KOPT-K1 (cell line): Measurements from ENCODE around the gene KRTAP3-2.

Experiments used
- H3K27ac ChIP-seq: fragments of 200-600 bp; sonication (generic); 2 replicates; pipeline ENCODE4 v1.5.1; 2016; ENCODE audit warnings: antibody characterized with exemption, mild to moderate bottlenecking, low read depth, low read length; ENCODE audit not compliant: poor library complexity, severe bottlenecking
- H3K36me3 ChIP-seq: fragments of 200-600 bp; sonication (generic); 2 replicates; pipeline ENCODE4 v1.5.1; 2017; ENCODE audit warnings: antibody characterized with exemption, mild to moderate bottlenecking, low read length, moderate library complexity; ENCODE audit not compliant: insufficient read depth
- H3K9me3 ChIP-seq: fragments of 200-600 bp; sonication (generic); 2 replicates; pipeline ENCODE4 v1.5.1; 2017; ENCODE audit warnings: antibody characterized with exemption, low read length, mild to moderate bottlenecking; ENCODE audit not compliant: insufficient read depth, poor library complexity, severe bottlenecking

KRTAP3-2 gene

DNA sequence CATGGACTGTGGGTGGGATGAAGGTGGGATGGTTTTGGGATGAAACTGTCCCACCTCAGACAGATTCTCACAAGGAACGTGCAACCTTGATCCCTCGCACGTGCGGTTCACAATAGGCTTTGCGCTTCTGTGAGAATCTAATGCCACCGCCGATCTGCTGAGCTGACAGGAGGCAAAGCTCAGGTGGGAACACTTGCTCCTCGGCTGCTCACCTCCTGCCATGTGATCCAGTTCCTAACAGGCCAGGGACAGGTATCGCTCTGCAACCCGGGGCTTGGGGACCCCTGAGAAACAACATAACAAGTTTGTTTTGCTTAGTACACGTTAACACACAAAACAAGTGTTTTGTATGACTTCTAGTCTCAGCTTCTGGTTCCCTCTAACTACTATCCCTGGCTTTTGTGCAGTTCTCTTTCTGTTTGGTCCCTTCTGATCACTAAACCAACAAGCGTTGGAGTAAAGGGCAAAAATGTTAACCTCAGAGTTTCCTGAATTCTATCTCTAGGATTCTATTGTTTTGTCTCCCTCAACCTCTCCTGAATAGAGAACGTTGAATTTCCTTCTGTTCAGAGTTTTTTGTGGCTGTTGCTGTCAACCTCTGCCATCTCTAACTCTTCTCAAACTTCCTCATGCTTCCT, 17.0 kb upstream of the KRTAP3-2 start:
- no peaks in the 10 kb centered on the region for H3K9me3 ChIP-seq
- H3K36me3 ChIP-seq: no peaks in the 10 kb centered on the region

DNA sequence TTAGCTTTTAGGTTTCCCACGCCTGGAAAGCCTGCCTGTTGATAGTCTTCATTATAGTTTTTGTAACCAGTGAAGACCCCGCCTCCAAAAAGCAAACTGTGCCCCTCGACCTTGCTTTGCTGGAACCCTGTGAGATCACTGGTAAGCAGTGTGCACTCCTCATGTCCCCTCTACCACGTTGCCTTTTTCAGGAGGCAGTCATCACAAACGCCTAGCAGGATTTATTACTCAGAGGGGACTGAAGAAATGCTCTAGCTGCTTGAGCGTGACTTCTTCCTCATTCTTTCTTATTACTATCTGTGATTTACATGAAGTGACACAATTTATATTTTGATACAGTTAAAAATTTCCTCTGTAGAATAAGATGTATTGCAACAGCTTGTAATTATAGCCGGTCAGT, 15.7 kb upstream of the KRTAP3-2 start:
- no peaks in the 10 kb centered on the region for H3K9me3 ChIP-seq
- H3K36me3 ChIP-seq: no peaks in the 10 kb centered on the region
- H3K27ac ChIP-seq: no peak overlapping the region

More for the DNA sequence above, 17.0 kb upstream of the KRTAP3-2 start:
- no peak overlapping the region for H3K27ac ChIP-seq

DNA sequence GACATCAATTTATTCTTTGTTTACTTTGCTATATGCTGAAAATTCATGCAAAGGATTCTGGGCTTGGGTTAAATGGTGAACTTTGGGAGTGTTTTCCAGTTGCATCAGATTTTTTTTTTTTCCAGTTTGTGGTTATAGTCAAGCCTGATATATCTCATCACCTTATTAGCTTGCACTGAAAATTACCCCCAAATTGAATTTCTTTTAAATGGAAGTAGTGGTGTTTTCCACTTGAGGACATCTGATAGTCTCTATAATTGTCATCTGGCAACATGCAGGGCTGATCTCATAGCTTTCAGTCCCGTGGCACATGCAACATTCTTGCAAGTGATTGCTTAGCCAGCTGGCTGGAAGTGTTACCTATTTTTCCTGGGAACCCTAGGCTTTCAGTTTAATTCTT, 13.9 kb upstream of the KRTAP3-2 start:
- no peaks in the 10 kb centered on the region for H3K36me3 ChIP-seq
- H3K27ac ChIP-seq: no peak overlapping the region
- H3K9me3 ChIP-seq: no peaks in the 10 kb centered on the region

DNA sequence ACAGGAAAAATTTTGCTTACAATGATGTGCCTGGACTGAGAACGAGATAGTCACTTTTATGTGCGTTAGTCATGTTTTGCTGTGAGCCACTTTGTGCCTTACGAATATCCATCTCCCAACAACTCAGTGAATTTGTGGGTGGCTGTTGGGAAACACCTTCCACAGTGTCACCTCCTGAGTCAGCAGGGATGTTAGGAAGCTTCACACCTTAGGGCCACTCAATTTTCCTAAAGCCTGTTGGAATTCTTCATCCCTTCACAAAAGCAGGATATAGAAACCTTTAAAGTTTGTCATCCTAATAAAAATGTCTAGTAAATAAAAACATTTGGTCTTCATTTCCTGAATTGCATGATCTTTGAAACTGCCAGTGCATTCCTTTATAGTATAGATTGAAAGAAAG, 13.5 kb upstream of the KRTAP3-2 start:
- Histone ChIP-seq H3K36me3 (no peaks in the 10 kb centered on the region), H3K27ac (no peak overlapping the region)

DNA sequence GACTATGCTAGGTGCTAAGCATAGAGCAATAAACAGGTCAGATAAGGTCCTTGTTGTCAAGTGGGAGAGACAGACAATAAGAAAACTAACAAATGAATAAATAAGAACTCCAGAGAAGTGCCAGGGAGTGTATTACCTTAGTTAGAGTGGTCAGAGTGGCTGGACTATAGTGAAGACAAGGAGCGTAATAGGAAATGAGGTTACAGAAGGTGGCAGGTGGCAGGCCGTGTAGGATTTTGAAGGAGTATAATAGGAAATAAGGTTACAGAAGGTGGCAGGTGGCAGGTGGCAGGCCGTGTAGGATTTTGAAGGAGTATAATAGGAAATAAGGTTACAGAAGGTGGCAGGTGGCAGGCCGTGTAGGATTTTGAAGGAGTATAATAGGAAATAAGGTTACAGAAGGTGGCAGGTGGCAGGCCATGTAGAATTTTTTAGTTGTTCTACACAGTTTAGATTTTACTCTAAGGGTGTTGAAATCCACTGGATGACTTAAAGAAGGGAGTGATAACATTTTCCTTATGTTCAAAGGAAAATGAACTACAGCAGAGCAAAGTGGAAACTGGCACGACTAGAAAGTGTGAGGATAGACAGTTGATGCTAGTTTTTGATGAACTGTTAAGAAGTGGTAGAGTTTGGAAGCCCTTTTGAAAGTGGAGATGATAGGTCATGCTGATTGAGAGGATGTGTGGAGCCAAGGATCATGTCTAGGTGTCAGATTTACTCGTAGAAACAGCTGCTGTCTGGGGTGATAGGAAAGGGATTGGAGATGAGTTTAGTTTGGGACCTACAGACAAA, 12.8 kb upstream of the KRTAP3-2 start:
- H3K36me3 ChIP-seq: no peaks in the 10 kb centered on the region

More for the DNA sequence above, 13.5 kb upstream of the KRTAP3-2 start:
- no peaks in the 10 kb centered on the region for H3K9me3 ChIP-seq

DNA sequence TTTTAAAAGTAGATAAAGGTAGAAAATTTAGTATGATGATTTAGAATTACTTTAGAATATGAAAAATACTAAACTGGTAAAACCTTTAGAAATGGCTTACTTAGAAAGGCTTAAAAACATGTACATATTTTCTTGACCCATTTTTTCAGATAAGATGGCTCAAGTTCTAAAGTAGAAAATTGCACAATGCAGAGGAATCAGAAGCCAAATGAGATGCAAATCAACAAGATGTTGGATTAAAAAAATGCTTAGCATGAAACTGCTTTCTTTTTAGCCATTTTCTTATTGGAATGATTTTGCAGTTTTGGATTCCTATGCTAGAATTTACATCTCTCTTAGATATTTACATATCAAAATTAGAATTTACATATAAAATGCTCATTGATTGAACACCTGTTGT, 10.7 kb upstream of the KRTAP3-2 start:
- Histone ChIP-seq H3K36me3 (no peaks in the 10 kb centered on the region), H3K27ac (no peak overlapping the region), H3K9me3 (no peaks in the 10 kb centered on the region)

More for the DNA sequence above, 12.8 kb upstream of the KRTAP3-2 start:
- Histone ChIP-seq H3K27ac (no peak overlapping the region), H3K9me3 (no peaks in the 10 kb centered on the region)

DNA sequence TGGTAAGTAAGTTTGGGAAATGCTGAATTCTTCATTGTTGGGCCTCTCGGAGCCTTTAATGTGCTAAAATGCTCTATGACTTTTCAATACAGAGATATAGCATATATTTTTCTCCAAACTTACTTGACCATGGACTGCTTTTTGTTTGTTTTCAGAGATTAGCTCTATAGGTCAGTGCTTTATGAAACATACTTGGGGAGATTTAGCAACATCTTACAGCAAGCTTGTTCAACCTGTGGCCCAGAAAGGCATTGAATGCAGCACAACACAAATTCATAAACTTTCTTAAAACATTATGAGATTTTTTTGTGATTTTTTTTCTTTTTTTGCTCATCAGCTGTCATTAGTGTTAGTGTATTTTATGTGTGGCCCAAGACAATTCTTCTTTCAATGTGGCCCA, 10.2 kb upstream of the KRTAP3-2 start:
- H3K27ac ChIP-seq: no peak overlapping the region
- no peaks in the 10 kb centered on the region for H3K36me3 ChIP-seq

DNA sequence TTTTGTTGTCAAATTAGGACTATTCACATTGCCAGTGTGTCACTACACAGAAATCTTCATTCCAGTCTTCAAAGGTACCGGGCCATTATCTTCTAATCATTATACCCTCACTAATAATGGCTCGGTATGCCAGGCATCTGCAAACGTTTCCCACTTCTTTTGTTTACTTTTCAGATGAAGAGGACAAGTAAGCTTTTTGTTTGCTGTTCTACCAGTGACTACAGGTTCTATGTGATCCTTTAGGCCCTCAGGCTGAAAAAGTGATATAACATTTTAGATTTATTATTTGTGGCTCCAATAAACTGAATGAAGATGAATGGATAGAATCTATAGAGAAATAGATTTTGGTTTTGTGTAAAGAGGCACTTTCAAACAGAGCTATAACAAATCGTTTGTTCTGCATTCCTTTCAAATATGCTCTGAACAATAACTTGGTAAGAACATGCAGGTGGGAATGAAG, 9.6 kb upstream of the KRTAP3-2 start:
- no peaks in the 10 kb centered on the region for H3K36me3 ChIP-seq
- no peak overlapping the region for H3K27ac ChIP-seq

More for the DNA sequence above, 10.2 kb upstream of the KRTAP3-2 start:
- no peaks in the 10 kb centered on the region for H3K9me3 ChIP-seq

DNA sequence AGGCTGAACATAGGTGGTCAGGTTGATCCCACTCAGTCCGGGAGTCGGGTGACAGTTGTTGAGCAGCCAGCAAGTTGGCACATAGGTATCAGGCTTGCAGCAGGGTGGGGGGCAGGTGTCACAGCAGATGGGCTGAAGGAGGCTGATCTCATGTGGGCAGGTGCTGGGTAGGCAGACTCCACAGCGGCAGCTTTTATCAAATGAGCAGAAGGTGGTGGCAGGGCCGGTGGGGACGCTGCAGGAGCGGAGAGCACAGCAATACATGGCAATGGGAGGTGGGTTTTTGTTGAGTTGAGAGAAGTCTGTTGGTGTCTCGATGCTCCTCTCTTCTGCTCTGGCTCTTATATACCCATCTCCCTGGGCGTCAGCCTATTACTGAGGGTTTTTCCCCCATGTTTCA, 9.1 kb upstream of the KRTAP3-2 start, which contains the start of gene KRTAP3-1:
KRTAP3-1 (minus strand) TSS at position 318 of the 400 bp plus-strand sequence; CDS start at position 264, 54 bp downstream.
- Histone ChIP-seq H3K9me3 (no peaks in the 10 kb centered on the region), H3K36me3 (no peaks in the 10 kb centered on the region), H3K27ac (no peak within 1 kb of the TSS)

More for the DNA sequence above, 9.6 kb upstream of the KRTAP3-2 start:
- no peaks in the 10 kb centered on the region for H3K9me3 ChIP-seq

DNA sequence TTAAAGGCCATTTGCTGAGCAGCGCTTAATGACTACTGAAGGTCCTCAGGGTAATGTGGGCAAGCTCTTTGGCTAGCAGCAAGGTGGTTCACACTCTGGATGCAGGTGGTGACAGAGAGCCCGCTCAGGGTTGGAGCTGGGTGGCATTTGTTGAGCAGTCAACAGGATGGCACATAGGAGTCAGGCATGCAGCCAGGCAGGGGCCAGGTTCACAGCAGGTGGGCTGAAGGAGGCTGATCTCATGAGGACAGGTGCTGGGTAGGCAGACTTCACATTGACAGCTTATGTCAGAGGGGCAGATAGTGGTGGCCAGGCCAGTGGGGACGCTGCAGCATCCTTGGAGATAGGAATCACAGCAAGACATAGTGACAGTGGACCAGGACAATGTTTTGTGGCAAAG, 4.7 kb upstream of the KRTAP3-2 start:
- no peak overlapping the region for H3K27ac ChIP-seq
- no peaks in the 10 kb centered on the region for H3K9me3 ChIP-seq
- no peaks in the 10 kb centered on the region for H3K36me3 ChIP-seq

DNA sequence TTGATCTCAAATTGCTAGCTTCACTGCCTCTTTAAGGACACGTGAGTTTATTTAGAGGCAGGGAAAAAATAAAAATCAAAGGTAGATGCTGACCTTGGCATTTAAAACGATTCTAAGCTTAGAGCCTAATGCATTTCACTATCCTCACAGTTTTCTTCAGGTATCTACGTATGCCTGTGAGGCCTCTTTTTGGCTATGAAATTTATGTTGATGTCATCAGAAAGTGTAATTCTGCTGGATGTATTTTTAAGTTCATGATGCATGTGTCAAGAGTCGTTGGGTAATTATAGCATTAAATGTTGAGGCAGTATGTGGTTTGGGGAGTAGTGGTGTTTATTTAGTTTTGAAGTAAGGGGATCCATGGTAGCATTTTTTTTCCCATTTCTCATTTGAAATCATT, 4.2 kb upstream of the KRTAP3-2 start:
- H3K36me3 ChIP-seq: no peaks in the 10 kb centered on the region
- no peaks in the 10 kb centered on the region for H3K9me3 ChIP-seq
- no peak overlapping the region for H3K27ac ChIP-seq

DNA sequence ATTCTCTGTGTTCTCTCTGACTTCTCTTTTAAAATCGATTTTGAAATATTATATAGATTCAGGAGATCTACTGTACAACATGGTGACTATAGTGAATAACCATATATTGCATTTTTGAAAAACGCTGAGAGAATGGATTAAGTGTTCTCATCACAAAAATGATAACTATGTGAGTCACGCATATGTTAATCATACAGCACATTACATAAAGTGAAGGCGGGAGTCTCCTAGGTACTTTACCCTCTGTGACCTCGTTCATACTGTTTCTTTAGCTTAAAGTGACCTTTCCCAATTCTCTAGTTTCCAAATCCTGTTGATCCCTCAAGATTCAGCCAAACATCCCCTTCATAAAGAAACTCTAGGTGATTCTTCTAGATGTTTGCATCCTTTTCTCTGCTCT, 3.1 kb upstream of the KRTAP3-2 start:
- Histone ChIP-seq H3K27ac (no peak overlapping the region), H3K36me3 (no peaks in the 10 kb centered on the region), H3K9me3 (no peaks in the 10 kb centered on the region)

DNA sequence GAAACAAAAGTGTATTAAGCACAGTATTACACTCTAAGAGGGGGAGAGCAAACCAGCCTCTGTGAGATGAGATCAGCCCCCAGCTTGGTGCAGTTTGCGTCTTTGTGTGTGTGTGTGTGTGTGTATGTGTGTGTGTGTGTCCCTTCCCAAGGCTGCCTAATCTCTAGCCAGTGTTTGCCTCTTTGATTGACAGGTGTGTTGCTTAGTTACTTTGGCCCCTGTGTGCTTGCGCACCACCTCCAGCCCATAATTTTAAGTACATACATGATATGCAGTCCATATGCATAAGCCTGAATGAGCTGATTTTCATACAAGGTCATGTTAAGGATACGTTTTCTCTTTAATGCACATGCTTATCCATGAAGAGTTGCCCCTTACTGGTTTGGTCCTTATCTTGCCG, 2.1 kb upstream of the KRTAP3-2 start:
- H3K27ac ChIP-seq: no peak overlapping the region
- H3K36me3 ChIP-seq: no peaks in the 10 kb centered on the region
- no peaks in the 10 kb centered on the region for H3K9me3 ChIP-seq

DNA sequence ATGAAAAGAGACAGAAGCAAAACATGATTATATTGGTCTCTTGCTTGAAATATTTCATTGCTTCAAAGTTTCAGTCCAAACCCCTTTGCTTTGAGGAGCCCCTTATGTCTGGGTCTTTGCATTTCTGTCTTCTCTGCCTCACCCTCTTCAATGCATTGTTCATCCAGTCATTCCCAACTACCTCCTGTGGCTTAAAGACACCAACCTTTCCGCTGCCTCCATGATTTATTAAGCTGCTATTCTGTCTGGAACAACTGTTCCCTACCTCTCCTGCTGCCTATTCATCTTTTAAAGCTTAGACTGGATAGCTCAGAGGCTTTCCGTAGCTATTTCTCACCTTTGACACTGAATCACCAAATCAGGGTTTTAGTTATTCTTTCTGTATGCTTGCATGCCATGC, 2.3 kb downstream of the KRTAP3-2 start:
- H3K9me3 ChIP-seq: no peaks in the 10 kb centered on the region
- no peaks in the 10 kb centered on the region for H3K36me3 ChIP-seq
- H3K27ac ChIP-seq: no peak overlapping the region

DNA sequence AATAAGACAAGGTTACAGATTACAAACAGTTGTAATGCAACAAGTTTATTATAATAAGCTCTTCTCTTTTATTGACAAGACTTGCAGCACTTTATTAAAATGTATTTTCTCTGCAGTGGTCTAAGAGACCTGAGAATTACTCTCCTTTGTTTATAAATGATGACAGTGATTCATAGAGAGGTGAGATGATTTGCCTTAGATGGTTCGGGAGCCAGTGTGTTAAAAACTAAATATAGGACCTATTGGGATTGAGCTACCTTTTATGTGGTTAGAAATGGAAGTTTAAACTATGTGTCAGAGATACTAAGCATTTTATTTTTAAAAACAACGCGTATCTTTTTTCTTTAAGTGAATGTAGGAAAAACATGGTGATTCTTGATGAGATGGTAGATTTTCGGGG, 2.9 kb downstream of the KRTAP3-2 start:
- no peaks in the 10 kb centered on the region for H3K9me3 ChIP-seq
- no peaks in the 10 kb centered on the region for H3K36me3 ChIP-seq
- H3K27ac ChIP-seq: no peak overlapping the region

DNA sequence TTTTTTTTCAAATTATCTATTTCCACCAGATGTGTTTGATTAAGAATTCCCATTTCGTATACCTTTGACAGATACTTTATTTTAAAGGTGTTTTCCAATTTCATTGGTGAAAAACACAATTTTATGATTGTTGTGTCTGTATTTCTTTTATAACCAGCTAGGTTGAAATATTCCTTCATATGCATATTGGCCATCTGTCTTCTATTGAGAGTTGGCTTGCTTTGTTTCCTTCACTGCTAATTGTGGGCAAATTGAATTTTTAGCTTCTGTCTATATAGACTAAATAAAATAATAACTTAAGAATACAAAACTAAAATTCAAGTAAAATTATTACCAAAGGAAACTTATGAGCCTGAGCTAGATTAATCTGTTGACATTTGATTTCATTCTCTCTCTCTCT, 4.6 kb downstream of the KRTAP3-2 start:
- Histone ChIP-seq H3K36me3 (no peaks in the 10 kb centered on the region), H3K27ac (no peak overlapping the region), H3K9me3 (peaks cover 3% of the 10 kb centered on the region)
